GM12892 (cell line): Measurements from ENCODE around the gene TCF4.

Experiments used
- POLR2A ChIP-seq: IDR thresholded peaks from 2 replicates; pipeline ENCODE4 v1.6.1; 2011; ENCODE audit warnings: low read depth, low read length, control low read depth
- POLR2AphosphoS5 ChIP-seq: IDR thresholded peaks from 2 replicates; pipeline ENCODE4 v1.6.1; 2011; ENCODE audit warnings: low read depth, low read length, control low read depth
- TAF1 ChIP-seq: IDR thresholded peaks from 2 replicates; pipeline ENCODE4 v1.6.1; 2011; ENCODE audit warnings: low read depth, mild to moderate bottlenecking, control low read depth, low read length, borderline replicate concordance

DNA sequence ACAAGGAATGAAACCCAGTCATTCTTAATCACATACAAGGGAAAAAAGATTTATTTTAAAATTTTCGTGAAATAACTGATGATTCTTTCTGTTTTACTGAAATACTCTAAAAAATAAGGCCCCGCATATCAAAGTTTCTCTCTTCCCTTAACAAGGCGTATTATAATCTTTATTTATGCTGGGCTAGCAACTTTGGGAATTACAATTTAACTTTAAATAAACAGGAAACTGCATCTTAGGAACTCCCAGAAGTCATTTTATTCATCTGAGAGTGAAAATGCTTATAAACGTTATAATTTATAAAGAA lies 166.7 kb downstream of the TCF4 start:
- TF ChIP-seq POLR2AphosphoS5 (no peak), TAF1 (no peak), POLR2A (no peak)
